Stimulated activated CD8-positive, alpha-beta memory T cell treated with anti-CD3 and anti-CD28 coated beads, Interleukin-15, amount 100 ng/mL, for 24 hours (primary cell): ENCODE results near the gene ZC3H12C.

Experiments used
- DNase-seq: peaks from one replicate; pipeline ENCODE4 v3.0.0-alpha.2; 2020; ENCODE audit warnings: low read depth

Gene ZC3H12C

DNA sequence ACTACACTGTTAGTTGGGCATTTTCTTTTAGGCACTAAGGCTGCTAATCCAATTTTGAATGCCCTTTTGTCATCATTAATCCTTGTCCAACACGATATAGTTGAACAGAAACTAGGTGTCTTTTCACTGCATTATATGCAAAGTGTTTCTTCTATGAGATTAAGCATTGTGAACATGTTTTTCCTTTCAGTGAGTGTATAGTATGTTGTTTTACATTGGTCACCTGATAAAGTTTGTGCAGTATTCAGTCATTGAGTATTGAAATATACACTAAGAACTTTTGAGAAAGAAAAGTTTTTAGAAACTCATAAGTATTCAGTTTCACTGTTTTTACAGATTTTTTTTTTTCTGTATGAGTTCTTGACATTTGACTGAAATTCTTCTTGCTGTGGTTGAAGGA is 59.0 kb downstream of the ZC3H12C start:
- DNase-seq = no peak

DNA sequence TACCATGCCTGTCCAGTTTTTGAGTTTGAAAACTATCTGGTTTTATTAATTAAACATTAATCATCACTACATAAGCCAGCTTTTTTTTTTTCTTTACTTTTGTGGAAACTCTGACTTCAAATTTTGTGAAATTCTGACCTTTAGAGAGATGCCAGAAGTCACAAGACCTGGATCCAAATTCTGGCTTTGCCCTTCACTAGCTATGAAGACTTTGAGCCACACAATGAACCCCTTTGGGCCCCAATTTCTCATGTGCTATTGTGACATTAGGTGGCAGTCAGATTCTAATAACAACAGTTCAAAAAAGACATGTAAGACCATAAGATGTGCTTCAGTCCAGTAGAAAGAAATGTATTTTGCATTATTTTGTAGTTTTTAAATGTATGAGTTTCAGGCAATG is 60.3 kb downstream of the ZC3H12C start:
- no peak for DNase-seq

DNA sequence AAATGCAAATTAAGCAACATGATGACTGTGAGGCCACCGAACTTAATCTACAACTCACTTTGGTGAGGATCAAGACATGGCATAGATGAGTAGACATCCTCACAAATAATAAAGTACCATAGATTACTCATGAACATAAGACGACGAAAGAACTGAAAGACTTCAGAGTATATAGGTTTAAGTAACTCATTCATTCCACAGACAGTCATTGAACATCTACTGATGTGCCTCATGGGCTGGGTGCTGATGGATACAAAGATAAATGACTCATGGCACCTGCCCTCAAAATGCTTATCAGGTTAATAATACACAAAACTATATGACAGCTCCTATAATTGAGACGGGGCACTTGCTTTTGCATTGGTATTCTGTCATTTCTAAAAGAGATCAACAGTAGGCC is 63.3 kb downstream of the ZC3H12C start:
- no peak for DNase-seq

DNA sequence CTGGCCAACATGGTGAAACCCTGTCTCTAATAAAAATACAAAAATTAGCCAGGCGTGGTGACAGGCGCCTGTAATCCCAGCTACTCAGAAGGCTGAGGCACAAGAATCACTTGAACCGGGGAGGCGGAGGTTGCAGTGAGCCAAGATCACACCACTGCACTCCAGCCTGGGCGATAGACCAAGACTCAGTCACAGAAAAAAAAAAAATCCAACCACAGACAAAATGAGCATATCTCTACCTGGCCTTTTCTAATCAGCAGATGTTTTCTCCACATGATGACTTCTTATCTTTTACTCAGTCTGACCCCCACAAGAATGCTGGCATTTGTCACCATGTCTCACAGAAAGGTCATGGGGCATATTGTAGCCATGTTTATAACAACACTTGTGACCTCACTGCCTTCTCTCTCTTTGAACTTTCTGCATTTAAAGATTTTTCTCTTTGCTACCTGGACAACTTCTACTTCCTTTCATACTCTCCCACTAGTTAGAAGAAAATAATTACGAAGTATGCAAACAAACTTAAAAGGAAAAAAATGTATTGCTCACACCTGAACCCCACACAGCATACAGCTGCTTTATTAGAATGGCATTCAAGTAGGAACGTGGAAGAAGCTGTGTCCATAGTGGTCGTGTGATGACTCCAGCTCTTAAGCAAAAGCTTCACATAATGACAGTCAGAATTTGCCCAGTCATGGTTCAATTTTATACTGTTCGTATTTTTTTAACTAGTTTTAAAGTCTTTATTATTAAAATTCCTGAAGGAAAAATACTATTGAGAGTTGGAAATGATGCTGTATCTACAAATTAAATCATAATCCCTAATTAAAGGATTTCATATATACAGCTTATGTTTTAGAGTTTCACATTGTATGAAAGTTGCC is 65.4 kb downstream of the ZC3H12C start:
- DNase-seq = no peak

DNA sequence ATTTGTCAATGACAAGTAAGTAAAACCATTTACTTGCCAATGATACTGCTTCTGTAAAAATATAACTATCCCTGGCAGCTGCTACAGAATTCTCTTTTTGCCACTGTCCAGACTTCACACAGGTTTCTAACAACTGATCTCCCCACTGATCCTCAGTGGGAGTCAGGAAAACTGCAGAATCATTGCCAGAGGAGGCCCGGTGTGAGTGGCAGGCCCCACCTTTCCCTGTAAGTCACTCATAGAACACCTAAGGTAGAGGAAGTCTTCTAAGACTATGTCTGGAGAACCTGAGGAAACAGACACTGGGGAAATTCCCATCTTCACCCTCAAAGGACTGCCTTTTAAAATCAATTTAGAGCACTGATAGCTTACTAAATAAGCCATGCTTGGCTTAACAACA is 66.3 kb downstream of the ZC3H12C start:
- no peak for DNase-seq

DNA sequence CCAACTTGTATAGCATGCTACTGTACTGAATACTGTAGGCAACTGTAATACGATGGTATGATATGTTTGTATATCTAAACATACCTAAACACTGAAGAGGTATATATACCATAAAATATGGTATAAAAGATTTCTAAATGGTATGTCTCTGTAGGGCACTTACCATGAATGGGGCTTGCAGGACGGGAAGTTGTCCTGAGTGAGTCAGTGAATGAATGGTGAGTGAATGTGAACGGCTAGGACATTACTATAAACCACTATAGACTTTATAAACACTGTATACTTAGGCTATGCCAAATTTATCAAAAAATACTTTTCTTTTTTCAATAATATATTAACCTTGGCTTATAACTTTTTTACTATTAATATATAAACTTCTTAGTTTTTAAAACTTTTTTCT is 66.8 kb downstream of the ZC3H12C start:
- no peak for DNase-seq

DNA sequence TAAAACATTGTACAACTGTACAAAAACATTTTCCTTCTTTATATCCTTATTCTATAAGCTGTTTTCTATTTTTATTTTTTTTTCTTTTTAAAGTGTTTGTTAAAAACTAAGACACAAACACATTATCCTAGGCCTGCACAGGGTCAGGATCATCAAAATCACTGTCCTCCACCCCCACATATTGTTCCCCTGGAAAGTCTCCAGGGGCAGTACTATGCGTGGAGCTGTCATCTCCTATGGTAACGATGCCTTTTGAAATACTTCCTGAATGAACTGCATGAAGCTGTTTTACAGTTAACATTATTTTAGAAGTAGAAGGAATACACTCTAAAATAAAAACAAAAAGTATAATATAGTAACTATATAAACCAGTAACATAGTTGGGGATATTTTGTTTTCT is 67.2 kb downstream of the ZC3H12C start:
- no peak for DNase-seq

DNA sequence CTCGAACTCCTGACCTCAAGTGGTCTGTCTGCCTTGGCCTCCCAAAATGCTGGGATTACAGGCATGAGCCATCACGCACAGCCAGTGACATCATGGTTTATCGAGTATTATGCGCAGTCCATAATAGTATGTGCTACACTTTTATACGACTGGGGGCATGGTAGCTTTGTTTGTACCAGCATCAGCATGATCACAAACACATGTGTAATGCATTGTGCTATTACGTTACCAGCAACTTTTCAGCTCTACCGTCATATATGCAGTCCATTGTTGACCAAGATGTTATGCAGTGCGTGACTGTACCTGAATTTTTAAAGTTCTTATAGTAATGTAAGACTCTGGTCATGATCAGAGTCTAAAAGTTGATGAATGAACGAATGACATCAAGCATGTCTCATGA is 67.9 kb downstream of the ZC3H12C start:
- DNase-seq = no peak

DNA sequence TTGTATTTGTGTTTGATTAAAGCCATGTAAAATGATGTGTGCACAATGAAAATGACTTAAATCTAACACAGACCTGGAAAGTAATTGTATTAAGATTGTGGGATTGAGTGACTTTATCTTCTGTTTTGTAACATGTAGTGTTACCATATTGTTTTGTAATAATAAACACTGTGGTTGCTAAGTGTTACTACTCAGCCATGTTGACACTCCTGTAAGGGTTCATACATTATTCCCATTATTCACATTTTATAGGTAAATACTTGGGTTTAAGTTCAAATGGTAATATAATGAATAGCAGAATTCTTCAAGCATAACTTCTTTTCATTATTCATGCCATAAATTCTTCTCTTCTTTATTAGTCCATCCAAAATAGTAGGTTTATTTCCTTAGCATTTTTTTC is 69.0 kb downstream of the ZC3H12C start:
- DNase-seq = no peak

DNA sequence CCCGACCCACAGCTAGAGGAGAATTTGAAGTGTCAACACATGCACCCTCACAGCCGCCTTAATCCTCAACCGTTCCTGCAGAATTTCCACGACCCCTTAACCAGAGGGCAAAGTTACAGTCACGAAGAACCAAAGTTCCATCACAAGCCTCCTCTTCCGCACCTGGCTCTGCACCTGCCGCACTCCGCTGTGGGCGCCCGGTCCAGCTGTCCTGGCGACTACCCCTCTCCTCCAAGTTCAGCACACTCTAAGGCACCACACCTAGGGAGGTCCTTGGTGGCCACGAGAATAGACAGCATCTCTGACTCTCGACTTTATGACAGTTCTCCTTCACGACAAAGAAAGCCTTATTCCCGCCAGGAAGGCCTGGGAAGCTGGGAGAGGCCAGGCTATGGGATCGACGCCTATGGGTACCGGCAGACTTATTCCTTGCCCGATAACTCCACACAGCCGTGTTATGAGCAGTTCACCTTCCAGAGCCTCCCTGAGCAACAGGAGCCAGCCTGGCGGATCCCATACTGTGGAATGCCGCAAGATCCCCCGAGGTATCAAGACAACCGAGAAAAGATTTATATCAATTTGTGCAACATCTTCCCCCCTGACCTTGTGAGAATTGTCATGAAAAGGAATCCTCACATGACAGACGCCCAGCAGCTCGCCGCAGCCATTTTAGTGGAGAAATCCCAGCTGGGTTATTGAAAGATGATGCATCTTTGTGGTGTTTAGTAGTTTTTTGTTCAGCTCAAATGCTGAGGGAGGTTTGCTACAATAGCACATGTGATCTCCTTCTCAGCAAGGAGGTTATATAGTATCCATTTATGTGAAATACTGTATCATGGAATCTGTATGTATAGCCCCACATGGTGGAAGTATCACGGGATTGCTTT is 72.1 kb downstream of the ZC3H12C start:
- no peak for DNase-seq

DNA sequence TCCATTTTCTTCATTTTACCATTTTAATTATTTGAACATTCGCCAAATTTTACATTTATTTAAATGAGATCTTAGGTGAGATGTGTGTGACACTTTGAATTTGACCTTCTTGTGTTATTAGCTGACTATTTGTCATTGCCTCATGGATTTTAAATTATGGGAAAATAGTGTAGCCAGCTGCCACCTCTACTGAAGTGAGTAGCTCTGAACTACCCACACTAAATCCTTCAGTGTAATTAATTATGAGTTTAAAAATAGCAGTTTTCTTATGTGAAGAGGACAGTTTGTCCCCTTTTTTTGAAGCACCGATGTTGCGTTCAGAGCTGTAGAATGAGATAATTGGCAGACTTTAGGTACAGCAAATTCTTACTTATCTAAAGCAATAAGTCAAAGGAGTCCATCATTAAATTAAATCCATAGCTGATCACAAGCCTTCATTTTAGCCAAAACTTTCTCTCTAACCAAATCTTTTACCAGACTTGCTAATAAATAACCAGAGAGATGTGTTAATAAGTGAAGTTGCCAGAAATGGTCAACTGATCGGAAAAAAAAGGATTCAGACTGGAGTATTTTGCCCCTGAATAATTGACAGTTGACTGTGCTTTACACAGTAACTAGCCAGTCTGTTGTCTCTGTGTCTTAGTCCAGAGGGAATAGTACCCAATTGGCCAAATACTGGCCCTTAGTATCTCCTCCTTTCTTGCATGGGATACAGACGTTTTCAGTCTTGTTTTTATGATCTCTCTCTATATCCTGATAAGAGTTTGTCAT is 75.0 kb downstream of the ZC3H12C start:
- DNase-seq = no peak

DNA sequence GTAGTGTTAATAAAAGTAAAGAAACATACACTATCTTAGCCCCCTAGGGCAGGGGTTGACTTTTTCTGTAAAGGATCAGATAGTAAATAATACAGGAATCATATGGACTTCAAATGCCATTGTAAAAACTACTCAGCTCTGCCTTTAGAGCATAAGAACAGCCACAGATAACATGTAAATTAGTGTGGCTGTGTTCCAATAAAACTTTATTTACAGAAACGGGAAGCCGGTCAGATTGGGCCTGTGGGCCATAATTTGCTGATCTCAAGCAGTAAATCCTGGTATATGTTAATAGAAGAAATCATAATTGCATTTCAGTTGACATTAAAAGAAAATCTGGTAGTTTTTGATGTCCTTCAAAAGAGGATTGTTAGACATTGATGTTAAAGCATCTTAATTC is 76.5 kb downstream of the ZC3H12C start:
- no peak for DNase-seq

DNA sequence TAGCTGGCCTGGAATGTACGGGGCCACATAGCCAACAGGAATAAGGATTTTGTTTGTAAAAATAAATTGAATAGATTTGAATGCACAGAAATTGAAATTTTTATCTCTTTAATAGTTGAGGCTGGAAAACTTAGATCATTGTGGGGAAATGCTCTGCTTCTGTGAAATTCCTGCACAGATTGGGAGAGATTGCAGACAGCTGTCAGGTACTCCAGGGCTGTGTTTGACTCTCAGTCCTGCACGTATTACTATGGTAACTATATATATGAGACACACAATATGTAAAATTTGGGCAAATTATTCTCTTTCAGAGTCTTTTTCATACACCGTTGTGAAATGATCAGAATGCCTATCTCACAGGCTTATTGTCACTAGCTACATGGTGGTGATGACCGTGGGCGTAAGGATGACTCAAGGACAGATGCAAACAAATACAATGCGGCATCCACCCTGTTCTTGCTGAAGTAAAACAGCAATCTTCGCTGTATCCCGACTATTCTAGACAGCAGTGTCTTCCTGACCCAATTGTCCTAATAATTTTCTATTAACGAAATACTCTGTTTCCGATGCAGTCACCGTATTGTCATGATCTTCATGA is 79.4 kb downstream of the ZC3H12C start:
- DNase-seq = no peak

DNA sequence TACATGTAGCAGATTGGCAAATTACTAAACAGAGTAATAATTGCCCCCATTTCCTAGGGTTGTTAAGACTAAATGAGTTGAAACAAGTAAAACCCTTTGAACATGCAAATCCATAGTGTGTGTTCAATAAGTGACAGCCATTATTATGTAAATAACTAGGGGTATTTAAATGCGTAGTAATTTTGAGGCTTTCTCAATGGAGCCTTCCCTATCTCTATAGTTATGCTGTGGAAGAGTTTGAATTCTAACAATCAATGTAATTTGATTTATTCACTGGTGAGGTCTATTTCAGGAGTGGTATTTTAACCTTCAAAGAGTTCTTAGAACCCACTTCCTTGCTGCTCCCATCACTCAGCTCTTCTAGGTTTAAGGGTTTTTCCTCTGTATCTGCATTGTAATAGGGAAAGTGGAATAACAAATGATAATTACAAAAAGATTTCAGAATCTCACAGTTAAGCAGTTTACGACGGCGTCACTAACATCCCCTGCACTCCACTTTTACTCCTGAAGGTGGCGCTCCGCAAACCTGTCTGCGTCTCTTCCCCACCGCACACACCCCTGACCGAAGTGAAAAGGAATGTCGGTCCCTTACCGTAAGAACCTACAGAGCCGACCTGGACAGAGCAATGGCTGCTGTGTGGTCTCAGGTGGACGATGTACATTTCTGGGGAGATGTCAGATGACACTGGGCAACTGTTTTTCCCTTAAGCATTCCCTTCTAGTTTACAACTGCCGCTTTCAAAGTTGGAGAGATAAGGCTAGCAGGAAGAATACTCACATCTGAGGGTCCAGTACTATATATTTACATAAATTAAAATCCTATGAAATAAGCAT is 80.8 kb downstream of the ZC3H12C start:
- peak; percentile 18 for DNase-seq

DNA sequence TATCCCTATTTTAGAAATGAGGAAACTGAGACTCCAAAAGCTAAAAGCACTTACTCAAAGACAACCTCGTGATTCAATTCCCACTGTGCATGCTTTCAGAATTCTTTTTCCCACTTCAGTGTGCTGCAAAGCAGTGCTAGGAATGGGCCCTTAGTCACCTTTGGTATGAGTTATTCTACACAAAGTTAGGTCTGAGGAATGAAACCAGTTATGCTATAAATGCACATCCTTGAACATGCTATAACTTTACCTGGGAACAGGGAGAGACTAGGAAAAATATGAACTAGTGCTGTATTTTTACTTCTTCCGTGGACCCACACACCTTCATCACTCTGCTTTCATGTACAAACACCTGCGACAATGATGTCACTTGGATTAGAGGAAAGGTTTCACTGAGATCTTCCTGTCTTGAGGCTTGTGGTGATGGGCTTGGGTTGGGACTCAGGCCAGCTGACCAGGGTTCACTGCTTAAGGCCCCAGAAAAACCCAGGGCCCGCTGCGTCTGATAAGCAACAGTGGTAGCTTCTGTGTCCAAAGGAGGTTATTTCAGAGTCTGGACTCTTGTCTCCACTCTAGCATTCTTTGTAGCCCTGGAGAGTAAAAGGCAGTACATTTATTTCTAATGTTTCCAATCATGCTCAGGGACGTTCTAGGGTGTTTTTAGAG is 81.6 kb downstream of the ZC3H12C start:
- no peak for DNase-seq

DNA sequence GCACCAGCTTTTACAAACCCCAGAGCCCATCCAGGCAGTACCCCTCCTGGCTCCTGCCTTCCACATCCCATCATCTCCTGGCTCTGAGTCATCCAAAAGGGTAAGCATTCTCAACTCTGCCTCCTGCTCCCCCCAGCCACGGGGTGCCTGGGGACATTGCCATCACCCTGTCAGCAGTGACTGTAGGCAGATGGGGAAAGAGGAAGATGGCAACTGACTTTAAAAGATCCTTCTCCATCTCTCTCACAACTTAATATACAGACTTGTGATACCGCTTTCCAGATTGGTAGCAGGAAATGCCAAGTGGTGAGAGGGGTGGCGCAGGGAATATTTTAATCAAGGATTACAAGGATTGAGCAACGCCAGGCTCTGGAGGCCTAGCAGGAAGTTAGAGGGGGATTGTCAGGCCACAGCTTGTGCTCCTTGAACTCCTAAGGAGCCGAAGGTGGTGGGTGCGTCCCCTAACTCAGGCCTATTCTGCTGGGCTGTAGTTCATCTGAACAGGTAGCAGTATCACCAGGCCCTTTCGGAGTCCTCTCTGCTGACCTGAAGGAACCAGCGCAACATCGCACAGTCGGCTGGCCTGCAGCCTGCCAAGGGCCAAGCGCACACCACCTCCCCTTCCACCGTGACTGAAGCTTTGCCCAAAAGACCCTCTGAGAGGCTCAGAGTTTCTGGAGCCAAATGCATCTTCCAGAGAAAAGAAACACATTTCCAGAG is 83.3 kb downstream of the ZC3H12C start:
- DNase-seq = no peak

DNA sequence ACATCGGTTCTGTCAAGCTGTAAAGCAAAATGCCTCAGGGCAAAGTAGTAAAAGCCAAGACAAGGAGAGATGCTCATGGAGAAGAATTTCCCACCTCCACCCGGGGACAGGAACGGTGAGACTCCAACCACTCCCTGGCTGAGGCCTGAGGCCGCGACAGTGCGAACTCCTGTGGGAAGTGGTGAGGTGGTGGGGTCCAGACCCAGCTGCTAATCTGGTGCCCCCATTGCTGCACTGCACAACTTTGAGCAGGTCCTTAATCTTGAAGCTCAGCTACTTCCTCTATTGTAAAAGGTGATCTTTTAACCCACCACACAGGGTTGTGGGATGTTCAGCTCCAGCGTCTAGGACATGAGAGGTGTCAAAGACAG is 83.9 kb downstream of the ZC3H12C start:
- DNase-seq = no peak

DNA sequence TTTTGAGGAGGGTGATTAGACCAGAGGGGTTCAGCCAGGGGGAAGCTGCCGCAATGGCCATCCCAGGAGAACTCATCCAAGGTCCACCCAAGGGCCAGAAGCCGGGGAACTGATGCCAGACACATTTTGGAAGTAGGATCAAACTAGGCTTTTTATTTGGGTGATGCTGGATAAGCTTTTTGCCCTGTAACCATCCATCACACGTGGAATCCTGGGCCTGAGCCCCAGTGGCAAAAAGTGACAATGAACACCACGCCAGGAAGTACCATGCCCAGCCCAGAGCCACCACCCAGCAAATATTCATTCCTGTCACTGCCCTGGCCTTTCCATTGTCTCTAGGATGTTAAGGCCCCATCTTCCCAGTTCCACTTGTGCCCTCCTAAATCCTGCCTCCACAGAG is 85.9 kb downstream of the ZC3H12C start:
- DNase-seq = no peak

DNA sequence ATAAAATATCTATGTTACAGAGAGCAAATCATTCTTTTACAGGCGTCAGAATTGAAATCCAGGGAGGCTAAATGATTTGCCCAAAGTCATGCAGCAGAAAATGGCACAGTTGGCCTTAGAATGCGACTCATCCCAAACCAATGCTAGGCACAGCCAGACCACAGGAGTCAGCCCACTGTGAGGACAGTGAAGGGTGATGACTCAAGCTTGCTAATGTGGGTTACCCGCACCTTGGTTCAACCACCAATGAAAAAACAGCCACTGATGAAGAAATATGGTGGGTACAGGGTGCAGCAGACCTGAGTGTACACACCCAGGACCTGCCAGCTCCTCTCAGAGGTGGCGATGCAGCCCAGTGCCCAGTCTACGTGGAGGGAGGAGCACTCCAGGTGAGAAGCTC is 89.7 kb downstream of the ZC3H12C start:
- no peak for DNase-seq

DNA sequence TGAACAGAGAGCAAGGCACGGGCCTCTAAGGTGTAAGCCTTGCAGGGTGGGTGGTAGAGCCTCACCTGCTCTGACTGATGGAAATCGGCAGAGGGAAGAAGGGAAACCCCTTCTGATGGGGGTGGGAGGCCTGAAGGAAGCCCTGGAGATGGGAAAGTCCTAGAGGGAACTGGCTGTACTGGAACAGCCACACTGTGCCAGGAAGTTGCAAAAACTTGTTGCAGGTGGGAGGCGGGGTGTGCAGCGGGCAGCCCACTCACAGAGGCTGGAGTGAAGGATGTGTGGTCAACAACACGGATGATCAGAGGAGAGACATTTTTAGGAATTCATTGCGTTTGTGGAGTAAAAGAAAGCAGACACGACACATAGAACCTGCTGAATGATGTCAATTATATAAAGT is 91.3 kb downstream of the ZC3H12C start:
- DNase-seq = no peak
